Stimulated activated CD8-positive, alpha-beta memory T cell treated with anti-CD3 and anti-CD28 coated beads, Interleukin-7, amount 100 ng/mL, for 1 hour (primary cell): ENCODE data around the gene S100A7.
"Not testable (repeated sequence)": the region's sequence is repeated elsewhere in the genome, so short reads cannot be mapped to it uniquely, and the experiment has no call there.

Source experiments
- DNase-seq, 2 donors: peaks; one replicate each; pipeline ENCODE4 v3.0.0-alpha.2; 2020; ENCODE audit warnings: low read depth in 2 of 2

The S100A7 gene

GRCh38 chr1:153476491-153477093 lies 16.1 kb upstream of the S100A7 start:
- no peak for DNase-seq

GRCh38 chr1:153475282-153475681 lies 14.8 kb upstream of the S100A7 start:
- DNase-seq, result no peak

- no peak for DNase-seq
Measured at GRCh38 chr1:153474347-153474746, 13.9 kb upstream of the S100A7 start.

- DNase-seq, result no peak
Measured at GRCh38 chr1:153470707-153471106, 10.3 kb upstream of the S100A7 start.

GRCh38 chr1:153466908-153467307 lies 6.5 kb upstream of the S100A7 start:
- DNase-seq, result no peak

GRCh38 chr1:153465811-153466636 lies 5.6 kb upstream of the S100A7 start:
- peak; percentile 31 to 39 for DNase-seq

GRCh38 chr1:153462741-153463140 lies 2.3 kb upstream of the S100A7 start:
- not testable (repeated sequence) for DNase-seq

GRCh38 chr1:153459655-153460054 lies 796 bp downstream of the S100A7 start:
- DNase-seq, result no peak

GRCh38 chr1:153456396-153456795 lies 4.1 kb downstream of the S100A7 start:
- DNase-seq, result no peak

- DNase-seq, result not testable (repeated sequence)
Measured at GRCh38 chr1:153448851-153449250, 11.6 kb downstream of the S100A7 start.

GRCh38 chr1:153447498-153448170 lies 12.8 kb downstream of the S100A7 start:
- no peak for DNase-seq

- no peak for DNase-seq
Measured at GRCh38 chr1:153444078-153444477, 16.4 kb downstream of the S100A7 start.

GRCh38 chr1:153443486-153443885 lies 17.0 kb downstream of the S100A7 start:
- DNase-seq, result no peak

GRCh38 chr1:153441238-153441755 lies 19.2 kb downstream of the S100A7 start:
- no peak for DNase-seq

GRCh38 chr1:153439273-153439672 lies 21.2 kb downstream of the S100A7 start:
- no peak for DNase-seq

- DNase-seq, result no peak
Measured at GRCh38 chr1:153438599-153438998, 21.9 kb downstream of the S100A7 start.

GRCh38 chr1:153437236-153437635 lies 23.2 kb downstream of the S100A7 start:
- DNase-seq, result no peak

- DNase-seq, result no peak
Measured at GRCh38 chr1:153434746-153435455, 25.6 kb downstream of the S100A7 start.

- DNase-seq, result no peak
Measured at GRCh38 chr1:153432874-153433681, 27.4 kb downstream of the S100A7 start.

GRCh38 chr1:153431928-153432327 lies 28.5 kb downstream of the S100A7 start:
- no peak for DNase-seq

GRCh38 chr1:153431427-153431826 lies 29.0 kb downstream of the S100A7 start:
- DNase-seq, result no peak
